ENCODE results near the gene SRGAP1. TPM values are rescaled to one million over a fixed set of nuclear protein-coding genes. Genes with fewer than 3 reads are reported as not detected.

SRGAP1 gene
- total and polyA plus RNA-seq, 8 donors, result 9.6 to 15.6 (median 11.7) TPM

GRCh38 chr12:64172143-64172970, 327.9 kb downstream of the SRGAP1 start:
- TF ChIP-seq CTCF (IDR thresholded peaks at IDR 0.05), result no peak
- Histone ChIP-seq H3K27ac (peak overlapping the region in 1 of 2 donors; percentile 1), H3K4me3 (no peak overlapping the region), H3K27me3 (no peaks in the 10 kb centered on the region), H3K9me3 (no peaks in the 10 kb centered on the region), H3K4me1 (no peaks in the 10 kb centered on the region), H3K36me3 (no peaks in the 10 kb centered on the region)
- no peak for DNase-seq
- intact Hi-C loops (cut with DNase I), result no loop called here
- ATAC-seq, result no peak

GRCh38 chr12:64173456-64173855, 329.0 kb downstream of the SRGAP1 start:
- ATAC-seq, result no peak
- intact Hi-C loops (cut with DNase I), result no loop called here

GRCh38 chr12:64175254-64175945, 330.9 kb downstream of the SRGAP1 start:
- no peaks in the 10 kb centered on the region for H3K27me3 ChIP-seq
- no peaks in the 10 kb centered on the region for H3K9me3 ChIP-seq
- no peak overlapping the region for H3K4me3 ChIP-seq
- DNase-seq (no peak), ATAC-seq (no peak)
- intact Hi-C loops (cut with DNase I), result no loop called here
- no peak for TF ChIP-seq CTCF (IDR thresholded peaks at IDR 0.05)
- no peak overlapping the region for H3K27ac ChIP-seq
- H3K4me1 ChIP-seq, result no peaks in the 10 kb centered on the region
- no peaks in the 10 kb centered on the region for H3K36me3 ChIP-seq

More at GRCh38 chr12:64173456-64173855, 329.0 kb downstream of the SRGAP1 start:
- TF ChIP-seq CTCF (IDR thresholded peaks at IDR 0.05), result no peak
- Histone ChIP-seq H3K9me3 (no peaks in the 10 kb centered on the region), H3K4me3 (no peak overlapping the region), H3K27me3 (no peaks in the 10 kb centered on the region), H3K36me3 (no peaks in the 10 kb centered on the region), H3K4me1 (no peaks in the 10 kb centered on the region), H3K27ac (no peak overlapping the region)
- no peak for DNase-seq

- H3K27me3 ChIP-seq, result no peaks in the 10 kb centered on the region
- no peak overlapping the region for H3K27ac ChIP-seq
- TF ChIP-seq CTCF (IDR thresholded peaks at IDR 0.05), result no peak
- H3K4me1 ChIP-seq, result no peaks in the 10 kb centered on the region
- ATAC-seq (no peak), DNase-seq (no peak)
- H3K4me3 ChIP-seq, result no peak overlapping the region
- intact Hi-C loops (cut with DNase I), result no loop called here
- no peaks in the 10 kb centered on the region for H3K36me3 ChIP-seq
- H3K9me3 ChIP-seq, result no peaks in the 10 kb centered on the region
Measured at GRCh38 chr12:64177001-64177400, 332.5 kb downstream of the SRGAP1 start.

GRCh38 chr12:64178122-64178521, 333.6 kb downstream of the SRGAP1 start:
- no peak overlapping the region for H3K4me3 ChIP-seq
- H3K9me3 ChIP-seq, result no peaks in the 10 kb centered on the region
- no peaks in the 10 kb centered on the region for H3K36me3 ChIP-seq
- intact Hi-C loops (cut with DNase I), result no loop called here
- TF ChIP-seq CTCF (IDR thresholded peaks at IDR 0.05), result no peak
- no peak overlapping the region for H3K27ac ChIP-seq
- no peaks in the 10 kb centered on the region for H3K4me1 ChIP-seq
- no peaks in the 10 kb centered on the region for H3K27me3 ChIP-seq
- no peak for DNase-seq
- peak; percentile 14 for ATAC-seq
